Measurements from ENCODE around the gene SMARCD3.

Gene SMARCD3

GRCh38 chr7:151272877-151273276 is 24.4 kb upstream of the SMARCD3 start:
- DNase-seq (ENCODE audit: low read depth, low spot score), result no peak

- DNase-seq (ENCODE audit: low read depth, low spot score), result no peak
Measured at GRCh38 chr7:151272405-151272804, 23.9 kb upstream of the SMARCD3 start.

DNA sequence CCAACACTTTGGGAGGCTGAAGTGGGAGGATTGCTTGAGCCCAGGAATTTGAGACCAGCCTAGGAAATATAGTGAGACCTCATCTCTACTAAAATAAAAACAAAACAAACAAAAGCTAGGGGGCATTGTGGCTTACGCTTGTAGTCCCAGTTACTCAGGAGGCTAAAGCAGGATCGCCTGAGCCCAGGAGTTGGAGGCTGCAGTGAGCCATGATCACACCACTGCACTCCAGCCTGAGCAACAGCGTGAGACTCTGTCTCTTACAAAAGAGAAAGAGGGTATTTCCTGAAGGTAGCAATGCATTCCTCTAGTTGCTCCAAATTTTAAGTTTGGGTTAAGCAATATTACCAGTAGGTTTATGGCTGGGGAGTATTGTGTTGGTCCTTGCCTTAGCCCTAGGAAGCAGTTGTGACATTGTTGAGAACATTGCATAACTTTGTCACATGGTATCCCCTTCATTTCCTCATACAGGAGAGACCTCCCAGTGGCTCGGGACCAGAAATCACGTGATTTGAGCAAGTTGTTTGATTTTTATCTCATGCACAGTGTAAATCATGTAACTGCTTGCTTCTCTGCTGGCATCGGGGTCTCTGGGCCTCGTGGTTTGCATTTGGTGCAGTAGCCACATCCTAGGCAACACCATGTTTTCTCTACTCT is 23.3 kb upstream of the SMARCD3 start:
- no peak for DNase-seq (ENCODE audit: low read depth, low spot score)

GRCh38 chr7:151269511-151269910 is 21.0 kb upstream of the SMARCD3 start:
- DNase-seq (ENCODE audit: low read depth, low spot score), result no peak

DNA sequence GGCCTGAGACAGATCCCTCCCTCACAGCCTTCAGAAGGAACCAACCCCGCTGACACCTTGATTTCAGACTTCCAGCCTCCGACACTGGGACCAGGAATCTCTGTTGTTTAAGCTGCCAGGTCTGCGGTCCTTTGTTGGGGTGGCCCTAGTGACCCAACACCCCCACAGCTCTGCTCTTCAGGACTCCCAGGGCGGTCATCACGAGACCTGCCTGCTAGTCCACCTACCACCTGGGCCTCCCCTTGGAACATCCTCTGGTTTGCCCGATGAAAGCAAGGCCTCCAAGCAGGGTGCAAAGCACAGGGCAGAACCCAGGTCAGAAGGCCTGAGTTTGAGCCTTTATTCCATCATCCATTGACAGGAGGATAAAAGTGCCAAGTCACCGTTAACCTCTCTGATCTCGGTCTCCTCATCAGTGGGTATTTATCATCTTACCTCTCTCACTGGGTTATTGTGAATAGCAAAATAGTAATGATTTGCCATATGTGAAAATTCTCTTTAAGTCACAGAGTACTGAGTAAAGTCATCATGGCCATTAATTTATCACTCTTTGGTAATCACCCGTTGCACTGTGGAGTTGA is 16.9 kb upstream of the SMARCD3 start:
- DNase-seq (ENCODE audit: low read depth, low spot score), result no peak

DNA sequence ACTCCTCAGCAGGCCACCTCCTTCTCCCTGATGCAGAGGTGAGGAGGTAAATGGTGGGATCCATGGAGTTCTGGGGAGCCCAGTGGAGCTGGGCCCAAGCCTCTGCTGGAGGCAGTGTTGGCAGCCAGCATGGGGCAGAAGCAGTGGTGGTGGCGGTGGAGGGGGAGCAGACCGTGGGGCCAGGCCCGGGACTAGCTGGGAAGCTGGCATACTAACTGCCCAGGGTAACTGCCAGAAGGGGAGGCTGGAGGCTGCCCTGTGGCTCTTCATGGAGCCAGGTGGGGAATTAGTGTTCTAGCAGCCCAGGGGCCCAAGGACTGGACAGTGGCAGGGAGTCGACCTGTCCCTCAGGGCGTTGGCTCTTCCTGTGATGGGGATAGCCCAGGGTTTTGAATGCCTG is 16.1 kb upstream of the SMARCD3 start:
- DNase-seq (ENCODE audit: low read depth, low spot score), result no peak

DNA sequence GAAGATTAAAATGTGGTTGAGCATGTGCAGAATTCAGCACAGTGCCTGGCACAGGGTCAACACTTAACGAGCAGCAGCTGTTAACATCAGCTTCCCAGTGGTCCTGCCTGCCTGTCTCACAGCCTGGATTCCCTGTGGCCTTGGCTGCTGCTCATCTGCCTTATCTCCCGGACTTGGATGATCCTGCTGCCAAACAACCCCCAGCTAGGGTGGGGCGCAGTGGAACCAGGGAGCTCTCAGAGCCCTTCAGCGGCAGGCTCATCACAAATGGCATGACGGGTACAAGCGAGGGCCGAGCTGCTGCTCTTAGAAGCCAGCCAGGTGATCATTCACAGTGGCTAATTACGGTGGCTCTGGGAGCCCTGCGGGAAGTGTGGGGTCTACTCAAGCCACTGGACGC is 13.0 kb upstream of the SMARCD3 start:
- DNase-seq (ENCODE audit: low read depth, low spot score), result no peak

DNA sequence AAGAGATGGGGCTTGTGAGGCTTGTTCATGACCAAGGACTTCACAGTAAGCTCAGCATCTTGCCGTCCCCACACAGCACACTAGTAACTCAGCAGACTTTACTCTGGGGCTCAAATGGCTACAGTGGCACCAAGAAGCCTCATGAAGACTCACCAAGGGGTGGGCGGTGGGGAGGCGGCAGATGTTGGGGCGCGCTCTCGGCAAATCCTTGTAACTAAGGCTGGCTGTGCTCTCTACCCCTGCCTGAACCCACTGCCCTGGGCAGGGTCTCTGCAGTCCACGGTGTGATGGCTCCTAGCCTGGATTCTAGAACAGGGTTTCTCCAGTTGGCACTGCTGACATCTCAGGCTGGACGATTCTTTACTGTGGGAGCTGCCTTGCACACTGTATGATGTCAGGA is 12.4 kb upstream of the SMARCD3 start:
- DNase-seq (ENCODE audit: low read depth, low spot score), result no peak

GRCh38 chr7:151260471-151260870 is 12.0 kb upstream of the SMARCD3 start:
- no peak for DNase-seq (ENCODE audit: low read depth, low spot score)

DNA sequence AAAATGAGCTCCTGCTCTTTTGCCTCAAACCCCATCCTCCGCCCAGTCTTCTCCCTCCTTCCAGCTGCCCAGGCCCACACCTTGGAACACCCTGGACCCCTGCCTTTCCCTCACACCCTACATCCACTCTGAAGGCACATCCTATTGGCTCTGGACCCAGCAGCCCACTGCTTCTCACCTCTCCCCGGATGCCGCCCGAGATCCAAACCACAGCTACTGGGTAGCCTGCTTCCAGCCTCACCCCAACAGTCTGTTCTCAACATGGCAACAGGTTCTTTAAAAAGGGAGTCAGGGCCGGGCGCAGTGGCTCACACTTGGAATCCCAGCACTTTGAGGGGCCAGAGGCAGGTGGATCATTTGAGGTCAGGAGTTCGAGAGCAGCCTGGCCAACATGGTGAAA is 9.5 kb upstream of the SMARCD3 start:
- DNase-seq (ENCODE audit: low read depth, low spot score), result no peak

GRCh38 chr7:151256410-151257045 is 8.0 kb upstream of the SMARCD3 start:
- no peak for DNase-seq (ENCODE audit: low read depth, low spot score)

DNA sequence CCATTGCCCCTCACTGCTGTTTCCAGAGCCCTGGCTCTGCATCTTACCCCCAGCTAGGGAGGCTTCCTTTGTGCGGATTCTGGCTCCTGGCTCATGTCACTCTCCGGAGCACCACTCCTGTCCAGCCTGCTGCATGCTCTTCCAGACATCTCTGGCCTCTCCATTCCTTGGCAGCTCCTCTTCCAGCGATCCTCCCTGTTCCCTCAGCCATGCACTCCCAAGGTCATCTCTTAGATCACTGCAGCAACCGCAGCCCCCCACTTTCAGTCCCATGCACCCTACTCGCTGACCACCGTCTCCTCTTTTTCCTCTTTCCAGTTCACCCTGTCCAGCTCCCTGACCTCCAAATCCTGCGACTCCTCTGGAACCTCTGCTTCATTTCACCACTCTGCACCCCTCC is 6.9 kb upstream of the SMARCD3 start:
- no peak for DNase-seq (ENCODE audit: low read depth, low spot score)

- DNase-seq (ENCODE audit: low read depth, low spot score), result no peak
Measured at GRCh38 chr7:151254851-151255250, 6.4 kb upstream of the SMARCD3 start.

GRCh38 chr7:151254316-151254715 is 5.8 kb upstream of the SMARCD3 start:
- no peak for DNase-seq (ENCODE audit: low read depth, low spot score)

GRCh38 chr7:151252961-151253711 is 4.6 kb upstream of the SMARCD3 start:
- DNase-seq (ENCODE audit: low read depth, low spot score), result no peak

DNA sequence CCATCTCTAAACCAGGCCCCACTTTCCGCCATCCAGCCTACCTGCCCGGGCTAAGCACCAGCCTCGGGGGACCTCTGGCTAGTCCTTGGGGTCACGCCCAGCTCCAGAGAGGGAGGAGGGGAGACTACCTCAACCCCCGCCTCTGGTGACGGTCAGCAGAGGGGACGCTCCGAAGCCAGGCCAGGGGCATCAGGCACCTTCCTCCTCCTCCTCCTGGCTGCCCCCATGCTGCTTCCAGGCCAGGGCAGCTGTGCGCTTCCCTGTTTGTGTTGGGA is 4.0 kb upstream of the SMARCD3 start:
- no peak for DNase-seq (ENCODE audit: low read depth, low spot score)

- DNase-seq (ENCODE audit: low read depth, low spot score), result no peak
Measured at GRCh38 chr7:151251689-151252560, 3.4 kb upstream of the SMARCD3 start.

GRCh38 chr7:151251328-151251688 is 2.8 kb upstream of the SMARCD3 start:
- DNase-seq (ENCODE audit: low read depth, low spot score), result no peak

- no peak for DNase-seq (ENCODE audit: low read depth, low spot score)
Measured at GRCh38 chr7:151250181-151251132, 2.0 kb upstream of the SMARCD3 start.

DNA sequence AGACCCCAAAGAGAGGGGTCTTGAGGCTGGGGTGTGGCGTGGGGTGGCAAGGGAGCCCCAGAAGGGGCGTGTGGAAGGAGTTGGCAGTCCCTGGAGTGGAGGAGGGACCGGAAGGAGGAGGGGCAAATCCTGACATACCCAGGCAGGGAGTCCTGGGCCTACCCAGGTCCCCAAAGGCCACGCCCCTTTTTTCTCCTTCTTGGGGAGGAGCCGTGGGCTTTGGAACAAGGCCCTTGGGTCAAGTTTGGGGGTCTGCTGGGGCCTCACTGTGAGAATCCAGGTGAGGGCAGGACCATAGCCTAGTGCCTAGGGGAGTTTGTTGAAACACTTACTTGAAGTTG is 1.2 kb upstream of the SMARCD3 start:
- no peak for DNase-seq (ENCODE audit: low read depth, low spot score)

Data from ELF-1 (cell line).